Measurements from ENCODE around the gene POTEI.
"Not testable (repeated sequence)": the region's sequence is repeated elsewhere in the genome, so short reads cannot be mapped to it uniquely, and the experiment has no call there.

GRCh38 chr2:130416693-130417092 is 92.4 kb downstream of the POTEI start:
- TF ChIP-seq, protein P1, sequence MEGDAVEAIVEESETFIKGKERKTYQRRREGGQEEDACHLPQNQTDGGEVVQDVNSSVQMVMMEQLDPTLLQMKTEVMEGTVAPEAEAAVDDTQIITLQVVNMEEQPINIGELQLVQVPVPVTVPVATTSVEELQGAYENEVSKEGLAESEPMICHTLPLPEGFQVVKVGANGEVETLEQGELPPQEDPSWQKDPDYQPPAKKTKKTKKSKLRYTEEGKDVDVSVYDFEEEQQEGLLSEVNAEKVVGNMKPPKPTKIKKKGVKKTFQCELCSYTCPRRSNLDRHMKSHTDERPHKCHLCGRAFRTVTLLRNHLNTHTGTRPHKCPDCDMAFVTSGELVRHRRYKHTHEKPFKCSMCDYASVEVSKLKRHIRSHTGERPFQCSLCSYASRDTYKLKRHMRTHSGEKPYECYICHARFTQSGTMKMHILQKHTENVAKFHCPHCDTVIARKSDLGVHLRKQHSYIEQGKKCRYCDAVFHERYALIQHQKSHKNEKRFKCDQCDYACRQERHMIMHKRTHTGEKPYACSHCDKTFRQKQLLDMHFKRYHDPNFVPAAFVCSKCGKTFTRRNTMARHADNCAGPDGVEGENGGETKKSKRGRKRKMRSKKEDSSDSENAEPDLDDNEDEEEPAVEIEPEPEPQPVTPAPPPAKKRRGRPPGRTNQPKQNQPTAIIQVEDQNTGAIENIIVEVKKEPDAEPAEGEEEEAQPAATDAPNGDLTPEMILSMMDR (IDR thresholded peaks at IDR 0.05), result peak; percentile 35
- TF ChIP-seq EZH2, EZH2phosphoT487 (IDR thresholded peaks at IDR 0.05): not testable (repeated sequence)
